ENCODE data around the gene ART4. TPM values are rescaled to one million over a fixed set of nuclear protein-coding genes. Genes with fewer than 3 reads are reported as not detected.

Gene ART4
- total RNA-seq, 1 donor from 2014 or later, result not detected

DNA sequence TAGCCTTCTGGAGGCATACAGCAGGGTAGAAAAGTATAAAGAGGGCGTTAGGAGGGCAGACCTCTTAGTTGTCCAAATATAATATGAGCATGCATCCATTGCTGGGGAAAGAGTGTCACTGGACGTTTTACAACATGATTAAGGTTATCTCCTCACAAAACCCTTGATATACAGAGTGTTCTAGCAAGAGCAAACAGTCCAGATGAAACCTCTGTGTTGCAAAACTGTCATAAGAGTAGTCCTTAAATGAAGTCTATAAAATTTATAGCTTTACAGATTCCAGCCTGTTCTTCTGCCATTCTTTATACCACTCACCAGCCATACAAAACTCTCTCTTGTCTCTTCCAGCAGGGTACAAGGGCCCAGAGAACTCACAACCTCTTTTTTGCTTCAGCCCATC lies 61.8 kb downstream of the ART4 start:
- Histone ChIP-seq H3K4me2 (no peak overlapping the region), H3K9me3 (ENCODE audit: low read depth) (no peaks in the 10 kb centered on the region), H3F3A (ENCODE audit: low read depth) (peaks cover 7% of the 10 kb centered on the region), H3K27me3 (no peaks in the 10 kb centered on the region), H3K79me2 (ENCODE audit: low read depth) (no peaks in the 10 kb centered on the region), H3K4me1 (peaks cover 10% of the 10 kb centered on the region), H2AFZ (replicated peaks) (no peak overlapping the region), H3K4me3 (no peak overlapping the region), H3K27ac (no peak overlapping the region), H4K20me1 (ENCODE audit: low read depth) (no peaks in the 10 kb centered on the region), H3K9ac (no peak overlapping the region), H3K36me3 (peaks cover 10% of the 10 kb centered on the region)
- H3K27ac Mint-ChIP-seq, result no peak overlapping the region
- H3K36me3 Mint-ChIP-seq, result peaks cover under 1% of the 10 kb centered on the region
- DNase-seq (ENCODE audit: low spot score), result no peak
- H3K9me3 Mint-ChIP-seq, result no peaks in the 10 kb centered on the region
- H3K27me3 Mint-ChIP-seq (ENCODE audit: insufficient read depth, low read depth), result no peaks in the 10 kb centered on the region
- TF ChIP-seq EZH2 (IDR thresholded peaks at IDR 0.05) (no peak), EZH2phosphoT487 (IDR thresholded peaks at IDR 0.05) (no peak), CTCF (IDR thresholded peaks at IDR 0.05) (no peak)
- H3K4me1 Mint-ChIP-seq, result peaks cover 13% of the 10 kb centered on the region
- no peak overlapping the region for H3K4me3 Mint-ChIP-seq

GRCh38 chr12:14780859-14781258 lies 62.5 kb downstream of the ART4 start:
- peaks cover 10% of the 10 kb centered on the region for H3K4me1 ChIP-seq
- no peak overlapping the region for H3K4me3 ChIP-seq
- H3K9me3 Mint-ChIP-seq, result no peaks in the 10 kb centered on the region
- TF ChIP-seq EZH2 (IDR thresholded peaks at IDR 0.05) (no peak), CTCF (IDR thresholded peaks at IDR 0.05) (no peak), EZH2phosphoT487 (IDR thresholded peaks at IDR 0.05) (no peak)
- H3K27ac Mint-ChIP-seq, result no peak overlapping the region
- no peaks in the 10 kb centered on the region for H3K27me3 Mint-ChIP-seq (ENCODE audit: insufficient read depth, low read depth)
- peaks cover 18% of the 10 kb centered on the region for H3K4me1 Mint-ChIP-seq
- H3K27ac ChIP-seq, result no peak overlapping the region
- no peak overlapping the region for H3K4me2 ChIP-seq
- no peak overlapping the region for H2AFZ ChIP-seq (replicated peaks)
- H3K79me2 ChIP-seq (ENCODE audit: low read depth), result no peaks in the 10 kb centered on the region
- H4K20me1 ChIP-seq (ENCODE audit: low read depth), result peaks cover under 1% of the 10 kb centered on the region
- H3K36me3 ChIP-seq, result peaks cover 7% of the 10 kb centered on the region
- no peaks in the 10 kb centered on the region for H3K36me3 Mint-ChIP-seq
- no peaks in the 10 kb centered on the region for H3K27me3 ChIP-seq
- peaks cover 7% of the 10 kb centered on the region for H3F3A ChIP-seq (ENCODE audit: low read depth)
- no peaks in the 10 kb centered on the region for H3K9me3 ChIP-seq (ENCODE audit: low read depth)
- H3K4me3 Mint-ChIP-seq, result no peak overlapping the region
- no peak for DNase-seq (ENCODE audit: low spot score)
- H3K9ac ChIP-seq, result no peak overlapping the region

- no peak overlapping the region for H3K9ac ChIP-seq
- peaks cover under 1% of the 10 kb centered on the region for H3F3A ChIP-seq (ENCODE audit: low read depth)
- no peak overlapping the region for H3K4me3 ChIP-seq
- no peaks in the 10 kb centered on the region for H3K79me2 ChIP-seq (ENCODE audit: low read depth)
- no peak overlapping the region for H3K4me3 Mint-ChIP-seq
- H2AFZ ChIP-seq (replicated peaks), result no peak overlapping the region
- no peaks in the 10 kb centered on the region for H3K36me3 Mint-ChIP-seq
- peaks cover 25% of the 10 kb centered on the region for H3K4me1 Mint-ChIP-seq
- no peaks in the 10 kb centered on the region for H3K27me3 Mint-ChIP-seq (ENCODE audit: insufficient read depth, low read depth)
- no peak overlapping the region for H3K4me2 ChIP-seq
- no peak for DNase-seq (ENCODE audit: low spot score)
- H3K9me3 ChIP-seq (ENCODE audit: low read depth), result no peaks in the 10 kb centered on the region
- TF ChIP-seq EZH2 (IDR thresholded peaks at IDR 0.05) (no peak), CTCF (IDR thresholded peaks at IDR 0.05) (no peak), EZH2phosphoT487 (IDR thresholded peaks at IDR 0.05) (no peak)
- H3K36me3 ChIP-seq, result no peaks in the 10 kb centered on the region
- no peak overlapping the region for H3K27ac Mint-ChIP-seq
- peaks cover 8% of the 10 kb centered on the region for H4K20me1 ChIP-seq (ENCODE audit: low read depth)
- H3K4me1 ChIP-seq, result peaks cover 10% of the 10 kb centered on the region
- no peak overlapping the region for H3K27ac ChIP-seq
- H3K27me3 ChIP-seq, result no peaks in the 10 kb centered on the region
- H3K9me3 Mint-ChIP-seq, result no peaks in the 10 kb centered on the region
Measured at GRCh38 chr12:14779834-14780233, 63.5 kb downstream of the ART4 start.

Measured in neural progenitor cell (in vitro differentiated cells).